ENCODE measurements around the gene FAM193A.

DNA sequence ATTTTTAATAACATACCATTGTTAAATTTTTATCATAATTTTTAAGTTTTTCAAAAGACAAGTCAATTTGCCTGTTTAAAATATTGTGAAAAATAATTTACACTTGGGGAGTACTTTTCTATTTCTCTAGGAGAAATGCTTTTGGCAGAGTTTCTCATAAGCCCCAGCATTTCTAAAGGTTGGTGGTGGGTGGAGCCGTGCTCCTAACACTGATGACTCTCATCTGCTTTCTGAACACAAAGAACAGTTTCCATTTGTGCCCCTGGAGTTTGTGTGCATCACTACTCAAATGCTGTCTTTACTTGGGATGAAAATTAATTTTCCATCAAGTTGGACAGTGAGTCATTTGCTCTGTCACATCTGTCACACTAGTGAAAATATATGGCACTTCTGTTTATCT is 162.1 kb downstream of the FAM193A start:
- TF ChIP-seq, protein P1, sequence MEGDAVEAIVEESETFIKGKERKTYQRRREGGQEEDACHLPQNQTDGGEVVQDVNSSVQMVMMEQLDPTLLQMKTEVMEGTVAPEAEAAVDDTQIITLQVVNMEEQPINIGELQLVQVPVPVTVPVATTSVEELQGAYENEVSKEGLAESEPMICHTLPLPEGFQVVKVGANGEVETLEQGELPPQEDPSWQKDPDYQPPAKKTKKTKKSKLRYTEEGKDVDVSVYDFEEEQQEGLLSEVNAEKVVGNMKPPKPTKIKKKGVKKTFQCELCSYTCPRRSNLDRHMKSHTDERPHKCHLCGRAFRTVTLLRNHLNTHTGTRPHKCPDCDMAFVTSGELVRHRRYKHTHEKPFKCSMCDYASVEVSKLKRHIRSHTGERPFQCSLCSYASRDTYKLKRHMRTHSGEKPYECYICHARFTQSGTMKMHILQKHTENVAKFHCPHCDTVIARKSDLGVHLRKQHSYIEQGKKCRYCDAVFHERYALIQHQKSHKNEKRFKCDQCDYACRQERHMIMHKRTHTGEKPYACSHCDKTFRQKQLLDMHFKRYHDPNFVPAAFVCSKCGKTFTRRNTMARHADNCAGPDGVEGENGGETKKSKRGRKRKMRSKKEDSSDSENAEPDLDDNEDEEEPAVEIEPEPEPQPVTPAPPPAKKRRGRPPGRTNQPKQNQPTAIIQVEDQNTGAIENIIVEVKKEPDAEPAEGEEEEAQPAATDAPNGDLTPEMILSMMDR (IDR thresholded peaks at IDR 0.05) = no peak
- TF ChIP-seq ZFX (IDR thresholded peaks at IDR 0.05; ENCODE audit: borderline replicate concordance) = no peak
